Gastrocnemius medialis (tissue), 4 donors: ENCODE measurements around the gene BCL2A1. TPM values are rescaled to one million over a fixed set of nuclear protein-coding genes. Genes with fewer than 3 reads are reported as not detected.
"Not testable (repeated sequence)": the region's sequence is repeated elsewhere in the genome, so short reads cannot be mapped to it uniquely, and the experiment has no call there.

Experiments used
- ATAC-seq, 2 donors: fragments of 150-250 bp; one replicate each; pipeline ENCODE4 v1.9.1; 2016
- DNase-seq, 2 donors: peaks; one replicate each; pipeline ENCODE4 v3.0.0-alpha.2; 2019
- H3K27ac ChIP-seq, 4 donors: fragments of 200-600 bp; sonication (generic); 1 replicate in 1 of 4; 2 replicates in 3 of 4; pipeline ENCODE4 v1.5.1; 2016 to 2018; ENCODE audit warnings: mild to moderate bottlenecking in 2 of 4, moderate library complexity in 1 of 4
- H3K27me3 ChIP-seq, 3 donors: fragments of 200-600 bp; sonication (generic) in 2 of 3; 1 replicate in 1 of 3; 2 replicates in 2 of 3; pipeline versions ENCODE4 v1.5.1 to v1.6.0; 2016 to 2019; ENCODE audit warnings: mild to moderate bottlenecking in 1 of 3, moderate library complexity in 1 of 3
- H3K36me3 ChIP-seq, 2 donors: fragments of 200-600 bp; sonication (generic) in 1 of 2; one replicate each; pipeline ENCODE4 v1.5.1; 2017 to 2018
- H3K4me1 ChIP-seq, 2 donors: fragments of 200-600 bp; sonication (generic) in 1 of 2; one replicate each; pipeline ENCODE4 v1.5.1; 2016 to 2017; ENCODE audit warnings: mild to moderate bottlenecking in 2 of 2
- H3K4me3 ChIP-seq, 4 donors: fragments of 200-600 bp; sonication (generic) in 3 of 4; 1 replicate in 1 of 4; 2 replicates in 3 of 4; pipeline ENCODE4 v1.5.1; 2016 to 2019; ENCODE audit warnings: mild to moderate bottlenecking in 2 of 4
- H3K9me3 ChIP-seq, 3 donors: fragments of 200-600 bp; sonication (generic) in 2 of 3; 1 replicate in 1 of 3; 2 replicates in 2 of 3; pipeline ENCODE4 v1.5.1; 2016 to 2019
- POLR2A ChIP-seq, 2 donors: fragments of 450-650 bp; IDR thresholded peaks; one replicate each; pipeline ENCODE4 v1.6.1; 2017; ENCODE audit warnings: antibody characterized with exemption in 2 of 2, mild to moderate bottlenecking in 2 of 2, moderate library complexity in 2 of 2
- in situ Hi-C, 4 donors: fragments of 200-750 bp; cut with MboI; loops; one replicate each; pipeline versions ENCODE4 v1.15.0 to v1.8.0; 2017; ENCODE audit warnings: low sequenced_read_pairs in 4 of 4
- intact Hi-C: fragments of 100-400 bp; cut with DNase I; formaldehyde crosslinking; loops from one replicate; pipeline ENCODE4 v1.15.1; 2023; ENCODE audit warnings: low total_unique reads
- total RNA-seq, 4 donors: library from RNA; depleted of rRNA; stranded (reverse); fragments of >200 nt; gene quantifications; one replicate each; pipeline versions ENCODE4 v1.1.0 to v1.2.3, GENCODE V29; 2016
- TF ChIP-seq, protein P1 (sequence below), 5 experiments: fragments of 450-650 bp in 3 of 5; fragments of 200-600 bp in 2 of 5; sonication (generic) in 2 of 5; IDR thresholded peaks in 4 of 5; conservative IDR thresholded peaks in 1 of 5; 1 replicate in 4 of 5; 2 replicates in 1 of 5; pipeline ENCODE4 v1.5.1; 2016 to 2019; ENCODE audit warnings: antibody characterized with exemption in 5 of 5, mild to moderate bottlenecking in 3 of 5, moderate library complexity in 3 of 5

The BCL2A1 gene
- total RNA-seq, 4 donors from 2014 or later, result 3.8 TPM; not detected in 3

DNA sequence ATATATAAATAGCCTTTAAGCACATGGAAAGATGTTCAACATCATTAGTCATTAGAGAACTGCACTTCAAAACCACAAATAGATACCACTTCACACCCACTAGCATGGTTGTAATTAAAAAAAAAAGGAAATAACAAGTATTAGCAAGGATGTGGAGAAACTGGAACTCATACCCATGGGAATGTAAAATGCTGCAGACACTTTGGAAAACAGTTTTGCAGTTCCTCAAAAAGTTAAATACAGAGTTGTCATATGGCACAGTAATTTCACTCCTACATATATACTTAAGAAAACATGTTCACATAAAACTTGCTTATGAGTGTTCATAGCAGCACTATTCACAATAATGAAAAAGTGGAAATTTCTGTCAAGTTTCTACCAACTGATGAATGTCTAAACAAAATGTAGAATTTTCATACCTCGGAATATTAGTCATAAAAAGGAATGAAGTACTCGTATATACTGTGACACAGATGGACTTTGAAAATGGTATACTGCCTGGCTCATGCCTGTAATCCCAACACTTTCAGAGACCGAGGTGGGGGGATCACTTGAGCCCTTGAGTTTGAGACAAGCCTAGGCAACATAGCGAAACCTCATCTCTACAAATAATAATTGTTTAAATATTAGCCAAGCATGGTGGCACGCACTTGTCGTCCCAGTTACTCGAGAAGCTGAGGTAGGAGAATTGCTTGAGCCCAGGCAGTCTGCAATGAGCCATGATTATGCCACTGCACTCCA, 28.1 kb downstream of the BCL2A1 start:
- DNase-seq, result no peak
- Histone ChIP-seq H3K4me1 (no peaks in the 10 kb centered on the region), H3K36me3 (no peaks in the 10 kb centered on the region), H3K27ac (no peak overlapping the region), H3K9me3 (no peaks in the 10 kb centered on the region), H3K4me3 (no peak overlapping the region), H3K27me3 (no peaks in the 10 kb centered on the region)
- in situ Hi-C loops, result no loop called here
- intact Hi-C loops, result no loop called here
- ATAC-seq, result no peak
- TF ChIP-seq POLR2A (IDR thresholded peaks at IDR 0.05), result no peak
- TF ChIP-seq, protein P1, sequence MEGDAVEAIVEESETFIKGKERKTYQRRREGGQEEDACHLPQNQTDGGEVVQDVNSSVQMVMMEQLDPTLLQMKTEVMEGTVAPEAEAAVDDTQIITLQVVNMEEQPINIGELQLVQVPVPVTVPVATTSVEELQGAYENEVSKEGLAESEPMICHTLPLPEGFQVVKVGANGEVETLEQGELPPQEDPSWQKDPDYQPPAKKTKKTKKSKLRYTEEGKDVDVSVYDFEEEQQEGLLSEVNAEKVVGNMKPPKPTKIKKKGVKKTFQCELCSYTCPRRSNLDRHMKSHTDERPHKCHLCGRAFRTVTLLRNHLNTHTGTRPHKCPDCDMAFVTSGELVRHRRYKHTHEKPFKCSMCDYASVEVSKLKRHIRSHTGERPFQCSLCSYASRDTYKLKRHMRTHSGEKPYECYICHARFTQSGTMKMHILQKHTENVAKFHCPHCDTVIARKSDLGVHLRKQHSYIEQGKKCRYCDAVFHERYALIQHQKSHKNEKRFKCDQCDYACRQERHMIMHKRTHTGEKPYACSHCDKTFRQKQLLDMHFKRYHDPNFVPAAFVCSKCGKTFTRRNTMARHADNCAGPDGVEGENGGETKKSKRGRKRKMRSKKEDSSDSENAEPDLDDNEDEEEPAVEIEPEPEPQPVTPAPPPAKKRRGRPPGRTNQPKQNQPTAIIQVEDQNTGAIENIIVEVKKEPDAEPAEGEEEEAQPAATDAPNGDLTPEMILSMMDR (IDR thresholded peaks at IDR 0.05 in 4 of 5, conservative IDR thresholded peaks at IDR 0.05 in 1 of 5), result no peak

DNA sequence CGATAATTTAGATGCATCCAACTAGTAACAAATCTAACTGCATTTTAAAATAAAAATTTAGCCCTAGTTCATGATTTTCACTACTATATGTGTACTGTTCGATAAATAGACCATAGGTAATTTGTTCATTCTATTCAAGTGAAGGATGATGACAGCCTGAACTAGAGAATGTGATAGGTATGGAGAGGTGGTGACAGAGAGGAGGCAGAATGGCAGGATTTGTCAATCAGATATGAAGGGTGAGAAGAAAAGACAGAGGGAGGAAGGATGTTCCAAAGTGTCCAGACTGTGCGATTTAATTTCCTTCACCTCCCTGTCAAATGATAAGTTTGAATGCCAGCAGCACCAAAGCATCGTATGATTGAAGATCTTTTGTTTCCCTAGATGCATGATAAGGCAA, 31.6 kb downstream of the BCL2A1 start:
- in situ Hi-C loops (no loop called here), intact Hi-C loops (no loop called here)
- Histone ChIP-seq H3K36me3 (no peaks in the 10 kb centered on the region), H3K27ac (no peak overlapping the region), H3K9me3 (no peaks in the 10 kb centered on the region), H3K4me3 (no peak overlapping the region), H3K27me3 (peaks cover 0 to 2% (median 0%) of the 10 kb centered on the region in 3 donors), H3K4me1 (no peaks in the 10 kb centered on the region)
- TF ChIP-seq, protein P1 (IDR thresholded peaks at IDR 0.05 in 4 of 5, conservative IDR thresholded peaks at IDR 0.05 in 1 of 5), result no peak
- no peak for TF ChIP-seq POLR2A (IDR thresholded peaks at IDR 0.05)
- no peak for ATAC-seq
- no peak for DNase-seq

- TF ChIP-seq, protein P1 (IDR thresholded peaks at IDR 0.05 in 4 of 5, conservative IDR thresholded peaks at IDR 0.05 in 1 of 5), result no peak
- no peak for TF ChIP-seq POLR2A (IDR thresholded peaks at IDR 0.05)
- no peak overlapping the region for H3K27ac ChIP-seq
- intact Hi-C loops (no loop called here), in situ Hi-C loops (no loop called here)
- ATAC-seq (no peak), DNase-seq (no peak)
- H3K27me3 ChIP-seq, result peaks cover 0 to 2% (median 0%) of the 10 kb centered on the region in 3 donors
- H3K4me1 ChIP-seq, result no peaks in the 10 kb centered on the region
- H3K9me3 ChIP-seq, result no peaks in the 10 kb centered on the region
- no peaks in the 10 kb centered on the region for H3K36me3 ChIP-seq
- no peak overlapping the region for H3K4me3 ChIP-seq
These were observed 32.9 kb downstream of the BCL2A1 start for GRCh38 chr15:79938143-79938542.

GRCh38 chr15:79935556-79936201, 35.3 kb downstream of the BCL2A1 start:
- H3K27ac ChIP-seq, ATAC-seq, H3K4me3 ChIP-seq, DNase-seq, intact Hi-C loops, H3K4me1 ChIP-seq, H3K27me3 ChIP-seq, H3K9me3 ChIP-seq, H3K36me3 ChIP-seq, in situ Hi-C loops: not testable (repeated sequence)

DNA sequence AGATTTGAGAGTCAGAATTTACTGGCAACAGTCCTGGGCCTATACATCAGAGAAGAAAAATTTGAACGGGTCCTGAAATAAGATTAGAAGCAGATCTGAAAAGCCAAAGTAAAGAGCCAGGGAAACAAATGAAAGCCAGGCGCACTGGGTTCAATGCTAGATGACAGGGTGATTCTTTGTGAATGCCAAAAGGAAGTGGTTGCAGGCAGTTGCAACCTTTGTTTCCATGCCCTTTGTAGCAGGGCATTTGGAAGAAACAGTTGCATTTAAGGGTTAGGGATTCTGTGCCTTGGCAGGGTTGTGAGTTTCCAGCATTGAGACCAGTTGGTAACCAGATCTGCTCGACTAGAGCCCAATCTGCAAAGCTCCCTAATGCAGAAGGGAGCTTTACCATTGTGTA, 37.8 kb downstream of the BCL2A1 start:
- peaks cover 0 to 5% (median 3%) of the 10 kb centered on the region in 3 donors for H3K27me3 ChIP-seq
- no peak overlapping the region for H3K27ac ChIP-seq
- H3K36me3 ChIP-seq, result no peaks in the 10 kb centered on the region
- in situ Hi-C loops, result no loop called here
- H3K9me3 ChIP-seq, result no peaks in the 10 kb centered on the region
- no peak for DNase-seq
- TF ChIP-seq, protein P1 (IDR thresholded peaks at IDR 0.05 in 4 of 5, conservative IDR thresholded peaks at IDR 0.05 in 1 of 5), result no peak
- TF ChIP-seq POLR2A (IDR thresholded peaks at IDR 0.05), result no peak
- intact Hi-C loops, result no loop called here
- no peaks in the 10 kb centered on the region for H3K4me1 ChIP-seq
- H3K4me3 ChIP-seq, result no peak overlapping the region
- no peak for ATAC-seq
